Activated naive CD8-positive, alpha-beta T cell treated with anti-CD3 and anti-CD28 coated beads, Interleukin-2, amount 10 ng/mL, durations not matched to agents 7 days and 5 days (primary cell): ENCODE data around the gene EML4. TPM values are rescaled to one million over a fixed set of nuclear protein-coding genes. Genes with fewer than 3 reads are reported as not detected.

Experiments used
- ATAC-seq: fragments of 150-1000 bp; cut with Tn5 transposase; one replicate; pipeline ENCODE4 v1.10.0; 2021; ENCODE audit warnings: low read depth, moderate library complexity
- POLR2A ChIA-PET: fragments of 350-600 bp; sonication (Branson Sonifier 250); formaldehyde crosslinking; loops from one replicate; lab custom pipeline; 2021; ENCODE audit warnings: antibody characterized with exemption; lab: Charles Lee
- DNase-seq: peaks from one replicate; pipeline ENCODE4 v3.0.0; 2021
- H3K27ac Mint-ChIP-seq: one replicate; pipeline ENCODE4 v1.8.0; 2022; ENCODE audit warnings: mild to moderate bottlenecking, mixed read lengths
- H3K27me3 Mint-ChIP-seq: one replicate; pipeline ENCODE4 v1.8.0; 2022; ENCODE audit warnings: mild to moderate bottlenecking, moderate library complexity, mixed read lengths
- H3K36me3 Mint-ChIP-seq: one replicate; pipeline ENCODE4 v1.8.0; 2021; ENCODE audit warnings: mild to moderate bottlenecking, mixed read lengths
- H3K4me1 Mint-ChIP-seq: one replicate; pipeline ENCODE4 v1.8.0; 2021; ENCODE audit warnings: mixed read lengths
- H3K4me3 Mint-ChIP-seq: one replicate; pipeline ENCODE4 v1.8.0; 2022; ENCODE audit warnings: mild to moderate bottlenecking, moderate library complexity, mixed read lengths
- H3K9me3 Mint-ChIP-seq: one replicate; pipeline ENCODE4 v1.8.0; 2021; ENCODE audit warnings: mixed read lengths
- total RNA-seq, 2 experiments: library from RNA; stranded (reverse); gene quantifications; one replicate each; pipeline ENCODE4 v1.2.3, GENCODE V29; 2021

The EML4 gene
- total RNA-seq, 2 experiments from 2014 or later = 111 to 119 TPM

- no peak for DNase-seq
- H3K27ac Mint-ChIP-seq = no peak overlapping the region
- POLR2A ChIA-PET = interaction anchor here (1.5 kb wide), 1 partner anchor 101 kb away, joined by 3 read pairs; no protein-coding TSS in a partner anchor
- no peak overlapping the region for H3K4me3 Mint-ChIP-seq
- peaks cover 8% of the 10 kb centered on the region for H3K36me3 Mint-ChIP-seq
- ATAC-seq = no peak
- H3K4me1 Mint-ChIP-seq = peaks cover 42% of the 10 kb centered on the region
- no peaks in the 10 kb centered on the region for H3K27me3 Mint-ChIP-seq
- no peaks in the 10 kb centered on the region for H3K9me3 Mint-ChIP-seq
These were observed 26.9 kb downstream of the EML4 start for GRCh38 chr2:42196070-42196402.

GRCh38 chr2:42196403-42197267 is 27.5 kb downstream of the EML4 start:
- peak; percentile 91 for ATAC-seq
- POLR2A ChIA-PET = interaction anchor here (1.5 kb wide), 1 partner anchor 101 kb away, joined by 3 read pairs; no protein-coding TSS in a partner anchor
- DNase-seq = no peak
- peaks cover 6% of the 10 kb centered on the region for H3K36me3 Mint-ChIP-seq
- no peak overlapping the region for H3K4me3 Mint-ChIP-seq
- H3K9me3 Mint-ChIP-seq = no peaks in the 10 kb centered on the region
- no peaks in the 10 kb centered on the region for H3K27me3 Mint-ChIP-seq
- peaks cover 42% of the 10 kb centered on the region for H3K4me1 Mint-ChIP-seq
- H3K27ac Mint-ChIP-seq = no peak overlapping the region

DNA sequence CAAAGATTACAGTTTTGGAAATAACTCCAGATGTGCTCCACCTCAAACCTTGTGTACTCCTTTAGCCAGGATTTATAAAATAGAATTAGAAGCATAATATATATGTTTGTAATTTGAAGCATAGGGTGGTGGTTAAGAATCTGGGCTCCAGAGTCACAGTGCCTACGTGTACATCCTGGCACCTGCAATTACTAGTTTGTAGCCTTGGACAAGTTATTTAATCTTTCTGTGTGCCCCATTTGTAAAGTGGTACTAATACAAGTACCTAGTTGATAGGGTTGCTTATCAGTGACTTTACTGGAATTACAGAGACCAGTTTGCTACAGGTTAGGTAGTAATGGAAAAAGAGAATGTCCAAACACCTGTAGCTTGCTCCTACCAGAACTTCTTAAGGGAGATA is 28.6 kb downstream of the EML4 start:
- peaks cover 6% of the 10 kb centered on the region for H3K36me3 Mint-ChIP-seq
- peaks cover 42% of the 10 kb centered on the region for H3K4me1 Mint-ChIP-seq
- no peak overlapping the region for H3K4me3 Mint-ChIP-seq
- H3K9me3 Mint-ChIP-seq = no peaks in the 10 kb centered on the region
- POLR2A ChIA-PET = interaction anchor here (0.6 kb wide), 1 partner anchor 27 kb away, joined by 3 read pairs; no protein-coding TSS in a partner anchor
- no peak for DNase-seq
- no peak overlapping the region for H3K27ac Mint-ChIP-seq
- no peaks in the 10 kb centered on the region for H3K27me3 Mint-ChIP-seq
- ATAC-seq = no peak

DNA sequence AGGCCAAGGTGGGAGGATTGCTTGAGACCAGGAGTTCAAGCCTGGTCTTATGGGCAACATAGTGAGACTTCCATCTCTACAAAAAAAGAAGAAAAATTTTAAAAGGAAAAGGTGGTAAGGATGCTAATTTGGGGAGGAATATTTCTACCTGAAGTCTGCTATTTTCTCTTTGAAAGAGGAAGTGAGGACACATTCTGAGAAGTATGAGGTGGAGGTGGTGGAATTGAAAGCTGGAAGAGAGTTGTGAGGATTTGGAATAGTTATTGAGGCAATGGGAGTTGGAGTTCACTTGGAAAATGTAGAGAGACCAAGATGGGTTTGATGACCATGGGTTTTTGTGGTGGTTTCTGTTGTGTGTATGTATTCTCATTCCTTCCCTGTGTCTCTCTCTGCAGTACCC is 29.3 kb downstream of the EML4 start:
- no peak overlapping the region for H3K27ac Mint-ChIP-seq
- H3K9me3 Mint-ChIP-seq = no peaks in the 10 kb centered on the region
- ATAC-seq (no peak), DNase-seq (no peak)
- H3K27me3 Mint-ChIP-seq = no peaks in the 10 kb centered on the region
- H3K4me1 Mint-ChIP-seq = peaks cover 37% of the 10 kb centered on the region
- POLR2A ChIA-PET = interaction anchor here (1.0 kb wide), 1 partner anchor 93 kb away, joined by 3 read pairs; no protein-coding TSS in a partner anchor
- H3K36me3 Mint-ChIP-seq = peaks cover 6% of the 10 kb centered on the region
- H3K4me3 Mint-ChIP-seq = no peak overlapping the region

GRCh38 chr2:42199002-42199401 is 29.8 kb downstream of the EML4 start:
- Mint-ChIP-seq H3K4me3 (no peak overlapping the region), H3K36me3 (peaks cover 6% of the 10 kb centered on the region), H3K4me1 (peaks cover 36% of the 10 kb centered on the region), H3K27me3 (no peaks in the 10 kb centered on the region), H3K9me3 (no peaks in the 10 kb centered on the region), H3K27ac (no peak overlapping the region)
- POLR2A ChIA-PET = interaction anchor here (1.0 kb wide), 1 partner anchor 93 kb away, joined by 3 read pairs; no protein-coding TSS in a partner anchor
- DNase-seq (no peak), ATAC-seq (no peak)

DNA sequence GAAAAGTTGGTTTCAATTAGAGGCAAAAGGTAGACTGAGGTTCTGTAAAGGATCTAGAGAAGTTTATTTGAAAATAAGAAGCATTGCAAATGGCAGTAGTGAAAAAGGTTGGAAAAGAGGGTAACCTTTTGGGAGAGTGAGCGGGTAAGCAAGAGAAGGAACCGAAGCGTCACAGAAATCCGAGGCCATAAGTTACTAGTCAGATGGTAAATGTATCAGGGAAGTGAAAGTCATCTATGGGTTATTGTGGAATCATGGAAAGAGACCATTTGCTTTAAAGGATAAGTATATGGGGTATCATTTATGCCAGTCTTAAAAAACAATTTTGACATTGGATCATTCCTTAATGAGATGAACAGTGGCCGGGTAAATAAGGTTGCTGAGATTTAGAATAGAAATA is 30.5 kb downstream of the EML4 start:
- peaks cover 34% of the 10 kb centered on the region for H3K4me1 Mint-ChIP-seq
- H3K4me3 Mint-ChIP-seq = no peak overlapping the region
- POLR2A ChIA-PET = no interaction called here

GRCh38 chr2:42200926-42201855 is 32.0 kb downstream of the EML4 start:
- Mint-ChIP-seq H3K27ac (no peak overlapping the region), H3K9me3 (no peaks in the 10 kb centered on the region), H3K27me3 (no peaks in the 10 kb centered on the region), H3K4me1 (peaks cover 35% of the 10 kb centered on the region), H3K4me3 (no peak overlapping the region), H3K36me3 (peaks cover 6% of the 10 kb centered on the region)
- DNase-seq (no peak), ATAC-seq (no peak)
- POLR2A ChIA-PET = no interaction called here

More for the DNA sequence above, 30.5 kb downstream of the EML4 start:
- DNase-seq (no peak), ATAC-seq (no peak)
- Mint-ChIP-seq H3K27me3 (no peaks in the 10 kb centered on the region), H3K27ac (no peak overlapping the region), H3K36me3 (peaks cover 6% of the 10 kb centered on the region), H3K9me3 (no peaks in the 10 kb centered on the region)

DNA sequence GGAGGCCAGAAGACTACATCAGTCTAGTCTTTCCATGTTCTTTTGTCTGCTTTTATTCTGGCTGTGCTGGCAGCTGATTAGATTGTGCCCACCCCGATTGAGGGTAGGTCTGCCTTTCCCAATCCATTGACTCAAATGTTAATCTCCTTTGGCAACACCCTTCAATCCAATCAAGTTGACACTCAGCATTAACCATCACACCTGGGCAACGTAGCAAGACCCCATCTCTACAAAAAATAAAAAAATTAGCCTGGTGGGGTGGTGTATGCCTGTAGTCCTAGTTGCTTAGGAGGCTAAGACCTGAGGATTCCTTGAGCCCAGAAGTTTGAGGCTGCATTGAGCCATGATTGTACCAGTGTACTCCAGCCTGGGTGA is 33.5 kb downstream of the EML4 start:
- POLR2A ChIA-PET = no interaction called here
- Mint-ChIP-seq H3K27ac (no peak overlapping the region), H3K4me1 (peaks cover 28% of the 10 kb centered on the region), H3K4me3 (no peak overlapping the region), H3K9me3 (no peaks in the 10 kb centered on the region), H3K36me3 (peaks cover 3% of the 10 kb centered on the region), H3K27me3 (no peaks in the 10 kb centered on the region)
- DNase-seq (no peak), ATAC-seq (no peak)

- H3K36me3 Mint-ChIP-seq = peaks cover 2% of the 10 kb centered on the region
- DNase-seq (no peak), ATAC-seq (no peak)
- H3K4me3 Mint-ChIP-seq = no peak overlapping the region
- no peak overlapping the region for H3K27ac Mint-ChIP-seq
- POLR2A ChIA-PET = no interaction called here
- H3K27me3 Mint-ChIP-seq = no peaks in the 10 kb centered on the region
- no peaks in the 10 kb centered on the region for H3K9me3 Mint-ChIP-seq
- peaks cover 18% of the 10 kb centered on the region for H3K4me1 Mint-ChIP-seq
These were observed 34.6 kb downstream of the EML4 start for GRCh38 chr2:42203792-42204191.

DNA sequence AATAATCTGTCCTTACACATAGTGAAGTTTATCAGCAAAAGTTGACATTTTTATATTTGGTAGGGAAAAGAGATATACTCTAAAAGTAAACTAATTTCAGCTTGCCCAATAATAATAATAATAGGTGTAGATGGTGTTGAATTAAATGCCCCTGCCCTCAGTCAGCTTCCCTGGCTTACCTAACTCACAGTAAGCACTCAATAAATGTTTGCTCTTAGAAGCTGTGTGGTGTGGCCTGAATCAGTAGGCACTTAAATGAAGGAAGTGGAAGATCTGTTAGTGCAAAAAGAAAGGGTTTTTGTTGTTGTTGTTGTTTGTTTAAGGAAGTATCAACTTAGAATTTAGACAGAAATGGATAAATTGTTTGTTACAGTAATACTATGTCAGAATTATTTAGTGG is 36.2 kb downstream of the EML4 start:
- Mint-ChIP-seq H3K27me3 (no peaks in the 10 kb centered on the region), H3K9me3 (no peaks in the 10 kb centered on the region), H3K4me3 (no peak overlapping the region), H3K27ac (no peak overlapping the region), H3K36me3 (peaks cover 2% of the 10 kb centered on the region), H3K4me1 (peaks cover 15% of the 10 kb centered on the region)
- ATAC-seq = no peak
- no peak for DNase-seq
- POLR2A ChIA-PET = interaction anchor here (1.2 kb wide), 1 partner anchor 12 kb away, joined by 3 read pairs; no protein-coding TSS in a partner anchor

DNA sequence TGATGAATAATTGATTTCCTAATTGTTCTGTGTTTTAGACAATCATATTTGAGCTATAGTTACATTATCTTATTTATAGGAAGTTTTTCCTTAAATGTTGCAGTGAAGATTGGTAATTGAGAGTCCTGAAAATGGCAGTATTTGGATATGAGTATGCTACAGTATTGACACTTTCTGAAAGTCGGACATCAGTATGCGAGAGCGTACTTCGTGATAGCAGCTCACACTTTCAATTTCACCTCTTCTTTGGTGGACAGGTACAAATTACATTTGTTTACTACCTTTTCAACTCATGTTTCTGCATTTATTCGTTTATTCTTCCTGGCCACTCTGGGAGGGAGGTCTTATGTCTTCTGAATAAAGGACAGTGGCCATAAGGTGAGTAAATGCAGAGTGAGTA is 38.7 kb downstream of the EML4 start:
- no peak for ATAC-seq
- Mint-ChIP-seq H3K4me3 (no peak overlapping the region), H3K36me3 (peaks cover 4% of the 10 kb centered on the region), H3K27me3 (no peaks in the 10 kb centered on the region), H3K9me3 (no peaks in the 10 kb centered on the region), H3K27ac (no peak overlapping the region), H3K4me1 (peaks cover 8% of the 10 kb centered on the region)
- POLR2A ChIA-PET = no interaction called here
- no peak for DNase-seq

DNA sequence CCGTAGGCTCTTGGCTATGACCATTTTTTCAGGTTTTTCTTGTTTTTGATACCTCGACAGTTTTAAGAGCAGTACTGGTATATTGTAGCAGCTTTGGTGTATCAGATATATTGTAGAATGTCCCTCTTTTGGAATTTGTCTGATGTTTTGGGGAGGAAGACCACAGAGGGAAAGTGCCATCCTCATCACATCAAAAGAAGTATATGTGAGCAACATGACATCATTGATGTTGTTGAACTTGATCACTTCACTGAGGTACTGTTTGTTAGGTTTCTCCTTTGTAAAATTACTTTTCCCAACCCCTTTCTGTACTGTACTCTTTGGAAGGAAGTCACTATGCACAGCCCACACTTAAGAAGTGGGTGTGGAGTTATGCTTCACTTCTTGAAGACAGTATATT is 41.0 kb downstream of the EML4 start:
- Mint-ChIP-seq H3K36me3 (peaks cover 9% of the 10 kb centered on the region), H3K9me3 (no peaks in the 10 kb centered on the region), H3K4me3 (no peak overlapping the region), H3K27ac (no peak overlapping the region), H3K4me1 (peaks cover 7% of the 10 kb centered on the region), H3K27me3 (no peaks in the 10 kb centered on the region)
- no peak for ATAC-seq
- DNase-seq = no peak
- POLR2A ChIA-PET = no interaction called here

- no peak overlapping the region for H3K27ac Mint-ChIP-seq
- no peaks in the 10 kb centered on the region for H3K9me3 Mint-ChIP-seq
- POLR2A ChIA-PET = no interaction called here
- ATAC-seq = no peak
- H3K27me3 Mint-ChIP-seq = no peaks in the 10 kb centered on the region
- no peak overlapping the region for H3K4me3 Mint-ChIP-seq
- peaks cover 5% of the 10 kb centered on the region for H3K4me1 Mint-ChIP-seq
- DNase-seq = no peak
- peaks cover 10% of the 10 kb centered on the region for H3K36me3 Mint-ChIP-seq
These were observed 42.1 kb downstream of the EML4 start for GRCh38 chr2:42211291-42211690.
